AG04449 (cell line): Measurements from ENCODE around the gene MARK2.
A peak's percentile ranks its signal among the peaks of the same experiment; 100 is the strongest.

ENCODE experiments used
- CTCF ChIA-PET: fragments of 350-600 bp; formaldehyde crosslinking; extraction: SDS; loops from one replicate; lab custom pipeline; 2021; ENCODE audit warnings: antibody characterized with exemption; lab: Yijun Ruan, JAX
- POLR2A ChIA-PET: fragments of 400-600, 350-600 bp; formaldehyde crosslinking; extraction: SDS; loops from one replicate; lab custom pipeline; 2020; ENCODE audit warnings: antibody characterized with exemption, inconsistent platforms; lab: Yijun Ruan, JAX
- DNase-seq: peaks from one replicate; pipeline ENCODE4 v3.0.0-alpha.2; 2010; ENCODE audit warnings: low read depth, low spot score
- H3K4me3 ChIP-seq: 2 replicates; pipeline ENCODE4 v1.5.1; 2011; ENCODE audit warnings: low read depth, mild to moderate bottlenecking, control low read depth, low read length
- TF ChIP-seq, protein P1 (sequence below): IDR thresholded peaks from one replicate; pipeline ENCODE4 v1.5.1; 2011; ENCODE audit warnings: mild to moderate bottlenecking, moderate library complexity, low read length, control low read depth, inconsistent platforms; ENCODE audit not compliant: insufficient read depth; ENCODE audit errors: missing control alignments

The MARK2 gene

GRCh38 chr11:63914896-63915691 is 76.2 kb downstream of the MARK2 start:
- peak overlapping the region; percentile 12 for H3K4me3 ChIP-seq
- ChIA-PET POLR2A (no interaction called here), CTCF (interaction anchor here (1.0 to 10.4 kb wide), 6 partner anchors 8 to 78 kb away, joined by 3 to 47 read pairs (median 6); partner anchors contain the start of gene MARK2)
- TF ChIP-seq, protein P1, sequence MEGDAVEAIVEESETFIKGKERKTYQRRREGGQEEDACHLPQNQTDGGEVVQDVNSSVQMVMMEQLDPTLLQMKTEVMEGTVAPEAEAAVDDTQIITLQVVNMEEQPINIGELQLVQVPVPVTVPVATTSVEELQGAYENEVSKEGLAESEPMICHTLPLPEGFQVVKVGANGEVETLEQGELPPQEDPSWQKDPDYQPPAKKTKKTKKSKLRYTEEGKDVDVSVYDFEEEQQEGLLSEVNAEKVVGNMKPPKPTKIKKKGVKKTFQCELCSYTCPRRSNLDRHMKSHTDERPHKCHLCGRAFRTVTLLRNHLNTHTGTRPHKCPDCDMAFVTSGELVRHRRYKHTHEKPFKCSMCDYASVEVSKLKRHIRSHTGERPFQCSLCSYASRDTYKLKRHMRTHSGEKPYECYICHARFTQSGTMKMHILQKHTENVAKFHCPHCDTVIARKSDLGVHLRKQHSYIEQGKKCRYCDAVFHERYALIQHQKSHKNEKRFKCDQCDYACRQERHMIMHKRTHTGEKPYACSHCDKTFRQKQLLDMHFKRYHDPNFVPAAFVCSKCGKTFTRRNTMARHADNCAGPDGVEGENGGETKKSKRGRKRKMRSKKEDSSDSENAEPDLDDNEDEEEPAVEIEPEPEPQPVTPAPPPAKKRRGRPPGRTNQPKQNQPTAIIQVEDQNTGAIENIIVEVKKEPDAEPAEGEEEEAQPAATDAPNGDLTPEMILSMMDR, result no peak
- no peak for DNase-seq

GRCh38 chr11:63915961-63916836 is 77.3 kb downstream of the MARK2 start:
- ChIA-PET CTCF (interaction anchor here (1.0 to 10.4 kb wide), 9 partner anchors 10 to 79 kb away, joined by 3 to 47 read pairs (median 8); partner anchors contain the start of gene MARK2), POLR2A (interaction anchor here (0.9 kb wide), 1 partner anchor 78 kb away, joined by 4 read pairs; the partner anchor contains the start of gene MARK2)
- H3K4me3 ChIP-seq, result peak overlapping the region; percentile 57
- no peak for DNase-seq
- TF ChIP-seq, protein P1, result peak; percentile 76

DNA sequence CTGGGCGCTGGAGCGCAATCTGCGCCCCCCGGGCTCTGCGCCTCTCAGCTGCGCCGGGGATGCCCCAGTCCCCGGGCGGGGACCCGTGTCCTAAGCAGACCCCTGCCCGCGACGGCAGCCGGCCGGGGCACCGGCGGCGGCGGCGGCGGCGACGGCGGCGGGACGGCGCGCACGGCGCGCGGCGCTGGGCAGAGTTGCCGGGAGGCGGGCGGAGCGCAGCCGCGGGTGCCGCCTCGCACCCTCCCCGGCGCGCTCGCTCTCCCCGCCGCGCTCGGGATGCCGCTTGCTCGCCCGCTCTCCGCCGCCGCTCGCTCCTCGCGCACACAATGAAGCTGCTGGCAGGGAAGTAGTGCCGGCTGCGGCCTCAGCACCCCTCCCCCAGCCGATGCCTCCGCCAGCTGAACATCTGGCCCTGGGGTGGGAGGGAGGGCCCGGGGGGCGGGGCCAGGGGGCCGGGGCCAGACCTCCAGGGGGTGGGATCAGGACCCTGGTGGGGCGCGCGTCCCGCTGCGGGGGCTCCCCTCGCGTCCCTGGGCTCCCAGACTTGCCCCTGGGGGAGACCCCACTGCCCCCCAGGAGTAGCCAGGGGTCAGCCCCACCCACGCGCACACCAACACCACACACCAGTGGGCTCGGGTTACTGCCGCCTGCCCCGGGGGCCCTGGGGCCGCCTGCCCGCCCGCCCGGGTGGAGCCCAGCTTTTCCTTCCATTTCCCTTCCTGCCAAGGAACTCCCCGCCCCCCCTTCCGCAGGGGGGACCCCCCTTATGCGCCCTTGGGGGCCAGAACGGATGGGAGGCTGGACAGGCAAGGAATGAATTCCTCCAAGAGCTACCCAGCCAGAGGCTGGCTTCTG is 78.2 kb downstream of the MARK2 start, which contains the start of gene RCOR2:
Gene RCOR2, minus strand, starts transcription at position 328 of the 855 bp plus-strand sequence. CDS start 708 bp downstream, outside the sequence.
- H3K4me3 ChIP-seq, result peak within 1 kb of the TSS; percentile 57
- DNase-seq, result no peak
- POLR2A ChIA-PET, result interaction anchor here (0.8 to 0.9 kb wide), 2 partner anchors 10 to 78 kb away, joined by 4 read pairs; partner anchors contain the start of gene MARK2
- CTCF ChIA-PET, result interaction anchor here (0.6 to 10.4 kb wide), 12 partner anchors 10 to 80 kb away, joined by 3 to 47 read pairs (median 4); partner anchors contain the start of gene MARK2
- TF ChIP-seq, protein P1, result no peak

DNA sequence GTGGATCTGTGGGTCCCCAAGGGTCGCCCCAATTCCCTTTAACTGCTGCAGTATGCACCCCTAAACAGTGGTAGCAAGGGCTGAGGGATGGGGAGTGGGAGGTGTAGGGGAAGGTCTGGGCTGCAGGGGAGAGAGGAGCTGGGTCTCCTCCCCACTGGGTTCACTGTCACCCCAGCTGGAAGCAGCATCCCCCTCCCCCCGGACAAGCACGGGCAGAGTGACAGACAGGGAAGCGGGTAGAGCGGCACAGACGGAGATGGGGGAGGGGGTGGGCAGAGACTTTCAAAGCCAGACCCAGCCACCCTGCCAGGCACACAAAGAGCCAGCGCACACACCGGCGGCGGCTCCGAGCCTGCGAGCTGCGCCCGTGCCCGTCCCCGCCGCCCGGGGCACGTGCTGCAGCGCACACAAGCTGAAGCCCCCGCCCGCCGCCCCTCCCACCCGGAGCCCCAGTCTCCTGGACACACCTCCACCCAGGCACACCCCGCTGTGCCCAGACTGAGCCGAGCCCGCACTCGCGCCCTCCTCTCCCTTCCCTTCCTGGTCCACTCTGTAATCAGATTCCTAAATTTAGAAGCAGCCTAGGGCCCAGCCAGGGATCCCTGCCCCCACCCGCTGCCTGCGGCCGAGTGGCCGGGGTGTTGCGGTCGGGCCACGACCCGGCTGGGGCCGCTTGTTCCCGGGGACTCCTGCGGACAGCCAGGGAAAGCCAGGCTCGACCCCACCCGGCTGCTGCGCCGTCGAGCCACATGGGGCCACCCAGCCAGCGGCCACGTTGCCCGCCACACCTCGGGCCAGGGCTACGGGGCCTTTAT is 79.0 kb downstream of the MARK2 start:
- ChIA-PET POLR2A (interaction anchor here (0.8 to 0.9 kb wide), 2 partner anchors 11 to 79 kb away, joined by 4 read pairs; partner anchors contain the start of gene MARK2), CTCF (interaction anchor here (0.9 to 10.4 kb wide), 8 partner anchors 9 to 80 kb away, joined by 3 to 47 read pairs (median 5); partner anchors contain the start of gene MARK2)
- TF ChIP-seq, protein P1, result no peak
- no peak for DNase-seq
- H3K4me3 ChIP-seq, result peak overlapping the region; percentile 57

GRCh38 chr11:63918507-63919191 is 79.7 kb downstream of the MARK2 start:
- CTCF ChIA-PET, result interaction anchor here (0.9 to 10.4 kb wide), 3 partner anchors 16 to 81 kb away, joined by 3 to 47 read pairs (median 9); partner anchors contain the start of gene MARK2
- POLR2A ChIA-PET, result no interaction called here
- no peak for DNase-seq

More at GRCh38 chr11:63918507-63919191, 79.7 kb downstream of the MARK2 start:
- TF ChIP-seq, protein P1, result no peak
- peak overlapping the region; percentile 3; the same call in 1 of the 2 replicates for H3K4me3 ChIP-seq
